AG08395 (cell line): ENCODE measurements around the gene COL25A1.

Source experiments
- DNase-seq: peaks from one replicate; pipeline ENCODE4 v3.0.0; 2012; ENCODE audit warnings: mixed read lengths, low spot score

Gene COL25A1

GRCh38 chr4:108852691-108853090, 449.8 kb downstream of the COL25A1 start:
- DNase-seq, result no peak

DNA sequence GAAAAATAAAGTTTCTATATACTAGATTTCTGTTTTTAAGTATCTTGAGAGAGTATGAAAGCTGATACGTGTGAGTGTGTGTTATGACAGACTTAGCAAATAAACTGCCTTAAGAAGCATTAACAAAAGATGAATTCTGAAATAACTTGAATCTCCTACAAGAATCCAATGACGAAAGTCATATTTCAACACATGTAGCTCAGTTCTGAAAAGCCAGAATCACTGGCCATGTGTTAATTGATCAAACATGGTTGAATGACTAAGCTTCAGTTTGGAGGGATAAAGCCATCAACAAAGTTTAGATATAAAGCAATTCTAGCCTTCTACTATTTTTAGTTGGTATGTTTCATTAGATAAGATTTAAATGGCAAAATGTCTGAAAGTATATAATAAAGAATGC, 451.1 kb downstream of the COL25A1 start:
- DNase-seq, result peak; percentile 29

- DNase-seq, result no peak
Measured at GRCh38 chr4:108850219-108850649, 452.2 kb downstream of the COL25A1 start.

GRCh38 chr4:108849611-108850168, 452.8 kb downstream of the COL25A1 start:
- DNase-seq, result peak; percentile 51

DNA sequence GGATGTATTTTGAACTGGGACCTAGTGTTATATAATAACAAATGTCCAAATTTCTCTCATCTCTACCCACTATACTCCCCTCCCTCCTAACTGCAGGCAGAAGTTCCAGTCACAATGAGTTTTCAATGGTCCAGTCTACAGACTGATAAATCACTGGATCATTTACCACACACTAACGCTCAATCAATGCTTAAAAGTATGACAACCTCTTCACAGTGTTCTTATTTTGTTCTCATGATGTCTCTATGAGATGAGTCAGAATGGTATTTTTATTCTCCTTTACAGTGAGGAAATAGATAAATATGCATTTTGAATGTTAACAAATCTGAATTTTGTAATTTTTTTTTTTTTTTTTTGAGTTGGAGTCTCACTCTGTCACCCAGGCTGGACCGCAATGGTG, 455.9 kb downstream of the COL25A1 start:
- no peak for DNase-seq

GRCh38 chr4:108840426-108840975, 462.0 kb downstream of the COL25A1 start:
- DNase-seq, result no peak

- DNase-seq, result no peak
Measured at GRCh38 chr4:108839333-108839732, 463.1 kb downstream of the COL25A1 start.

GRCh38 chr4:108838451-108838850, 464.0 kb downstream of the COL25A1 start:
- DNase-seq, result no peak

DNA sequence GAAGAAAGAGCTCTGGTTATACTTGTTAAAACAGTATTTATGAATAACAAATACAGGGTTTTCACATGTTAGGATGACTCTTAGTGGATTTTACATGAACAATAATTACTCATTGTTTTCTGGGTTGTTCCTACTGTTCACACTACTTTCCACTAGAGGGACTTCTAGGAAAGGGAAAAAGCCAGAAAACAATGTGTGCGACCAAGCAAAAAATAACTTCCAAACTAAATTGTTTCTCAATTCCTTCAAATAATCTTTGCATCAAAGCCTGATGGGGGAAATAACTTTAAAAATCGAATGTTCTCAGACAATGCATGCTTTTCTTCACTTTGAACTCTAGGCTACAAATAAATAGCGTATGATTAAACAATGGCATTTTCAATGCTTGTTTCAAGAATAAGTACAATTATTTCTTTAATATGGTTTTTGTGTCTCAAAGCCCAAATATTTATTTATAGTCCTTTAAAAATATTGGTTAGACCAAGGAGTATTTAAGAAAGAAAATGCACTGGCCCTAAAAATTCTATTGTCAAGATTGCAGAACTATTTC, 467.5 kb downstream of the COL25A1 start:
- DNase-seq, result peak; percentile 46

DNA sequence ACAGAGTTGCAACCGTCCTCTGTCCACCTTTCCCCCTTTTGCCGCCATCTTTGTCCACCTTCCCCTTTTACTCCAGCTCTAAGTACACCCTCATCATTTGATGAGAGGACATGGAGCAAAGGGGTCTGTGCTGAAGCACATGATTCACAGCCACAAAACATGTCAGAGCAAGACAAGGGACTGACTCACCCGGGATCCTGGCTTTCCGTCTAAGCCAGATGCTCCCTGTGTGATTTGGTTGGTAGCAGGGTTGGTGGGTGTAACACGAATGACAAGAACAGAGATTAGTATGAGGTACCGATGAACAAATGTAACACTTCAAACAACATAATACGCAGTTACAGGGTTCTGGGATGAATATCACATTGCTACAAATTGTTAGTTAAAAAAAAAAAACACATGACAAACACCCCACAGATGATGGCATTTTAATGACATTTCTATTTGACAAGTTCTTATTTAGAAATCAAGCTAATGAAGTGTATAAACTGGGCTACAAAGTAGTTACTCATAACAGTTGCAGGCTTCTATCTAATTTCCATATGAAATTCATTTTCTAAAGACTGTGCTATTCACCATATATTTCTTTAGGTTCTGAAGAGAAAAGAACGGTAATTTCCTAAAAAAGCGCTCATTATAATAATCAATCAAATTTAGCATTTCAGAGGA, 468.2 kb downstream of the COL25A1 start:
- peak; percentile 48 for DNase-seq

GRCh38 chr4:108833046-108833445, 469.4 kb downstream of the COL25A1 start:
- no peak for DNase-seq

DNA sequence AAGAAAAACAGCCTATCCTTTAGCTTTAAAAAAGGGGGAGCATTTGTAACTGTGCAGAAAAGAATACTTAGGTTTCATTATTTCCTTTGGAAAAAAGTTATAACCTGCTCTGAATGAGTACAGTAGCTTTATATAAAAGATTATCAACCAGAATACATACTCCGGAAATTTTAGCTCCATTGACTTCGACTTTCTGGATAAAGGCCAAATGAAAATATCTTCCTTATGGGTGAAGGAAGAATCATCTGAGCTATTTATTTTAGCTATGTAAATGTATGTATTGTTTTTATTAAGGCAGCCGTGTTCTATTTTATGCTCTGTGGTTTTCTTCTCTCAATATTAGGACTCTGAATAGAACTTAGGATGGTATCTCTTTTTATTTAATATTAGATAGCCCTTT, 470.6 kb downstream of the COL25A1 start:
- DNase-seq, result no peak

- DNase-seq, result no peak
Measured at GRCh38 chr4:108831291-108831690, 471.2 kb downstream of the COL25A1 start.

DNA sequence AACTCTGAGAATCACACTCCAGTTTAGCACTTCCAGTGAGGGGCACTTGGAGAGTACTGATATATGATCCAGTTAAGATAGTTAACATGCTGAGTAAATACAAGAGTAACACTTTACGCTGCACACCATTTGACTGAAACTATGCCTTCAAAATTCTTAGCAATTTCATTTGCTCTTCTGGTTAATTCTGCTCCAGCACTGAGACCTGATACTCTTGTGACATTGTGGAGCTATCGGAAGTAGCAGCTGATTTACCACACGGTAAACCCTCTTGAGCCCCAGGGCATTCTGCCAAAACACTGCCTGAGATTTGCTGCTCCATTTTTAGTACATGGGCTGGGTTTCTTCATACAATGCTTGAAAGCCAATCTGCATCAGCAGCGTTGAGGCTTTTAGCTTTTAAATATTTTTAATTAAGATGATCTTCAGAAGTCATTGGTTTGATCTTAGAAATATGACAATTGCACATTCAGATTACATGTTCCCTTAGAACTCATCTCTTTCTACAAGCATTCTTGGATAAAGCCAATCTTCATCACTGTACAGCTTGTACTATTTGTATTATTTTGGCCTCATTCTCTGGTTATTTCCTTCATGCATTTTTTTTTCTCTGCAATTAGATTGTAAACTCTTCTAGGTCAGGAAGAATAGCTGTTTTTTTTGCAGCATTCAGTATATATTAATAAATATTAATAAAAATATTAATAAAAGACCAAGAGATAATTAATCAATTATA, 471.8 kb downstream of the COL25A1 start:
- DNase-seq, result no peak

DNA sequence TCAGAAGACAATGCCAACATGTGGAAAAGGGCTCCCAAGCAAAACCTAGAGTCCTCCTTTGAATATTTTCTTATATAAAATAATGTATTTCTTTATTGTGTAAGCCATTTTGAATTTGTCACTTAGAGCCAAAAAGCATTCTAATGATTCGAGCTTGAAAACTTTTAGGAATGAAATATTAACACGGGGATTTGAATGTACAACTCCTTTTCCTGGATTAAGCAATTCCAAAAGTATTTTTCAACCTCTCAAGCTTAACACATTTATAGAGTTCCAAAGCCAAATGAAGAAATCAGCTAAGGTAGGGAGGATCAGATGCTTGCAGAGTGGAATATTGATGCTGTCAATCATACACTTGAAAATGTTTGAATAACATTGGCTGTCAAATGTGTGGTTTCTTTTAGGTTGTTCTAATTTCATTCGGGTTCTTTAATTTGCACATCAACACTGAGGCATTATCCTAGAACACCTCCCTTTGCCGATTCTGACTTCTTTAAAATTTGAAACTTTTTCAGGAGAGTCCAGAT, 472.4 kb downstream of the COL25A1 start:
- no peak for DNase-seq

GRCh38 chr4:108828620-108829019, 473.8 kb downstream of the COL25A1 start:
- no peak for DNase-seq

DNA sequence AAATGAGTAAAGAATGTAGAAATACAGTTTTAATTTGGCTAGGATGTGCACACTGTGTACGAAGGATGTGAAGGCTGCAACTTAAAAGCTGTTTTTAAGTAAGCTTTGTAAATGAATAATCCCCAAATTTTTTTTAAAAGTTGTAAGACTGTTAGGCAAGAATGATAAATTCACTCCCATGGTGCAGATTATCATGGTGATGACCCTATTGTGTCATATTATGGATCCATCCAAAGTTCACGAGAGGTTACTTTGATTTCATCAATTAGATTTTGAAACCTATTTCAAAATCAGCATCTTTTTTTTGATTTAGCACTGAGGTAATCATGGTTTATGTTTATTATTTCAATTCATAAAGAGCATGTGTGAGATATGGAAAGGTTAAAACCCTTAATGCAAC, 476.7 kb downstream of the COL25A1 start:
- DNase-seq, result no peak

GRCh38 chr4:108821351-108821930, 481.0 kb downstream of the COL25A1 start:
- no peak for DNase-seq

DNA sequence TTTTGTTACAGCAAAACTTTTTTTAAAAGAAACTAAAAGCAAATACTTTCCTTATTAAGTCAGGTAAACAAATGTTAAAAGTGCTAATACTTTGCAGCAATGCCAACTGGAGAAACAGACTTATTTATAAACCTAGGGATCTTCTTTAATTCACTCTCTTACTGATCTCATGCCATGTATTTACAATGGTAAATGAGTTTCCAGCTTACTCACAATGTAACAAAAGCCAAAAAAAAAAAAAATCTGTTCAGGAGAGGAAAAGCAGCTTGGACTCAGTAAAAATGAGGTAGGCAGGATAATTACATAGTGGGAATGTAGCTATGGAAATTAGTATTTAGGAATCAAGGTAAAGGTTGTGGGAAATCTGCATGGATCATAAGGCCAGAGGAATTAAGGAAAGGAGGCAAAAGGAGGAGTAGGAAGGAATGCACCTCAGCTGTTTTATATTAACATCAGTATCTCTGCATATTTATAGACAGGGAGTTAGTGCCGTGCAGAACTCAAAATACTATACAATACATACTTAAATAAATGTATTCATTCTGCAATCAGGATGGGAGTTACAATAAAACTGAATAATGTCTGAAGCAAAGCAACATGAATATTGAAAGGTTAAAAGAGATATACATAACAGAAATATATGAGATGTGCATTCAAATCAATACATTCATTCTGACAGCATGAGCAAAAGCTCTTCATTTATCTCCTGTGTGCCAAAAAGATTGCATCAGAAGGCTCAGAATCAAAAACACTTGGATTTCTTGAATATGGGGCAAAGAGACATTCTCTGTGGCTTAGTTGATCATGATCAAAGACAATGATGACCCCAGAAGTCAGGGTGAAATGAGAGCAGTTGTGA, 481.7 kb downstream of the COL25A1 start:
- no peak for DNase-seq

- no peak for DNase-seq
Measured at GRCh38 chr4:108814326-108814725, 488.1 kb downstream of the COL25A1 start.

DNA sequence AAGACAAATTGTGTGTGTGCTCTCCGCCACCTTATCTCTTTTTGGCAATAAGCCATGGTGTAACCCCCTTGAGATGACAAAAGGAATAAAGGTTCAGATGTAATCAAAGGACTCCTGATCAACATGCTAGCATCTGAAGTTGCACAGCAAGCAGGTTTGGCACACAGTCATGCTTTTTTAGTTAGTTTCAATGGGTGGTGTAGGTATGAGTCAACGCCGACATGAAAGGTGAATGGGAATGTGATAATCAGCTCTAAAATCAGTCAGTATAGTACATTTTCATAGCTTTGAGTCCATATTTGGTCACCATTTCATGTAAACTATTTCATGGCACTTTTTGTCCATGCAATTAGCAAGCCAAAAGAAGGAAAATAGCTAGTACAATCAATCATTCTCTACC, 489.2 kb downstream of the COL25A1 start:
- DNase-seq, result no peak
